ENCODE data around the gene NRSN1. TPM values are rescaled to one million over a fixed set of nuclear protein-coding genes. Genes with fewer than 3 reads are reported as not detected.

Gene NRSN1
- total RNA-seq, 1 donor, result not detected

GRCh38 chr6:24148154-24148570, 22.1 kb downstream of the NRSN1 start:
- TF ChIP-seq CTCF (IDR thresholded peaks at IDR 0.05; ENCODE audit: insufficient read depth, low read length), result no peak
- no peak overlapping the region for H3K4me3 ChIP-seq (ENCODE audit: low read depth, low read length)

GRCh38 chr6:24148684-24149083, 22.7 kb downstream of the NRSN1 start:
- no peak for TF ChIP-seq CTCF (IDR thresholded peaks at IDR 0.05; ENCODE audit: insufficient read depth, low read length)
- DNase-seq (ENCODE audit: low read depth), result no peak
- no peak overlapping the region for H3K4me3 ChIP-seq (ENCODE audit: low read depth, low read length)

More at GRCh38 chr6:24148154-24148570, 22.1 kb downstream of the NRSN1 start:
- DNase-seq (ENCODE audit: low read depth), result no peak

GRCh38 chr6:24149296-24149695, 23.3 kb downstream of the NRSN1 start:
- DNase-seq (ENCODE audit: low read depth), result no peak

GRCh38 chr6:24149836-24150235, 23.8 kb downstream of the NRSN1 start:
- TF ChIP-seq CTCF (IDR thresholded peaks at IDR 0.05; ENCODE audit: insufficient read depth, low read length), result no peak
- DNase-seq (ENCODE audit: low read depth), result no peak
- H3K4me3 ChIP-seq (ENCODE audit: low read depth, low read length), result no peak overlapping the region

More at GRCh38 chr6:24149296-24149695, 23.3 kb downstream of the NRSN1 start:
- no peak overlapping the region for H3K4me3 ChIP-seq (ENCODE audit: low read depth, low read length)
- TF ChIP-seq CTCF (IDR thresholded peaks at IDR 0.05; ENCODE audit: insufficient read depth, low read length), result no peak

- DNase-seq (ENCODE audit: low read depth), result no peak
- no peak for TF ChIP-seq CTCF (IDR thresholded peaks at IDR 0.05; ENCODE audit: insufficient read depth, low read length)
- H3K4me3 ChIP-seq (ENCODE audit: low read depth, low read length), result no peak overlapping the region
Observed at GRCh38 chr6:24152014-24152413, 26.0 kb downstream of the NRSN1 start.

GRCh38 chr6:24154121-24154520, 28.1 kb downstream of the NRSN1 start:
- no peak overlapping the region for H3K4me3 ChIP-seq (ENCODE audit: low read depth, low read length)
- peak; percentile 1 for DNase-seq (ENCODE audit: low read depth)
- no peak for TF ChIP-seq CTCF (IDR thresholded peaks at IDR 0.05; ENCODE audit: insufficient read depth, low read length)

- no peak overlapping the region for H3K4me3 ChIP-seq (ENCODE audit: low read depth, low read length)
- DNase-seq (ENCODE audit: low read depth), result no peak
- TF ChIP-seq CTCF (IDR thresholded peaks at IDR 0.05; ENCODE audit: insufficient read depth, low read length), result no peak
Observed at GRCh38 chr6:24157886-24158285, 31.9 kb downstream of the NRSN1 start.

Data from fibroblast of the aortic adventitia (primary cell).